HG02642 (cell line): ENCODE measurements around the gene FSIP1.

ENCODE experiments used
- ATAC-seq: cut with Tn5 transposase; IDR thresholded peaks from one replicate; pipeline ENCODE4 v1.9.1; 2021; ENCODE audit warnings: mild to moderate bottlenecking; ENCODE audit not compliant: unreplicated experiment, poor library complexity

The FSIP1 gene

DNA sequence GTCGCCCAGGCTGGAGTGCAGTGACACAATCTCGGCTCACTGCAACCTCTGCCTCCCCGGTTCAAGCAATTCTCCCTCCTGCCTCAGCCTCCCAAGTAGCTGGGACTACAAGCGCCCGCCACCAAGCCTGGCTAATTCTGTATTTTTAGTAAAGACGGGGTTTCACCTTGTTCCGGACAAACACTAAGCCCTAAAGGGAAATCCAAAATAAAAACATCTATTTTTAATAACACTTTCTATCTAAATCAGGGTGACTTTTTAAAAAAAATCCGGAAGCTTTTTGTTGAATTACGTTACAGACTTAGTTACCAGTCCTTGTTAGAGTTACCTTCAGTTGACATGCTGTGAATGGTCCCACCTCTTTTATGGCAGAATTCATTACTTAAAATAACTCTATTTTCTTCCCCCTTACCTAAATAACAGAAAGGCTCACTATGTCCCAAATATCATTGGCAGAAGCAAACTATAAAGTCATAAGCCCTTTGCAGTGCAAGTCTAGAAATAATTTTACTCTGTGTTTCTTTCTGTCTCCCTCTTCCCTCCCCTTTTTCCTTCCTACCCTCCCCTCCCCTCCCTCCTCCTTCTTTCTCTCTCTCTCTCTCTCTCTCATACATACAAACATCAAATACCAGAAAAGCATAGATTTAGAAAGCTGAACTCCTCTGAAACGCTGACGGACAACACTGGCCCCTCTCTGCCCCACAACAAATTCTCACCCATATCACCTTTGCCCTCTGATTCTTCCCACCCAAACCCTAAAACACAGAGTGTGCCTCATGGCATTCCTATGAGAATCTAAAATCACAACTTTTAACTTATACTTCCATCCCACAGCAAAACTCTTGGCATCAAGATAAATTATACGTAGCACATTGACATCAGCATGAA lies 183.4 kb downstream of the FSIP1 start:
- ATAC-seq: no peak

GRCh38 chr15:39598186-39598850 lies 184.3 kb downstream of the FSIP1 start:
- ATAC-seq: no peak

DNA sequence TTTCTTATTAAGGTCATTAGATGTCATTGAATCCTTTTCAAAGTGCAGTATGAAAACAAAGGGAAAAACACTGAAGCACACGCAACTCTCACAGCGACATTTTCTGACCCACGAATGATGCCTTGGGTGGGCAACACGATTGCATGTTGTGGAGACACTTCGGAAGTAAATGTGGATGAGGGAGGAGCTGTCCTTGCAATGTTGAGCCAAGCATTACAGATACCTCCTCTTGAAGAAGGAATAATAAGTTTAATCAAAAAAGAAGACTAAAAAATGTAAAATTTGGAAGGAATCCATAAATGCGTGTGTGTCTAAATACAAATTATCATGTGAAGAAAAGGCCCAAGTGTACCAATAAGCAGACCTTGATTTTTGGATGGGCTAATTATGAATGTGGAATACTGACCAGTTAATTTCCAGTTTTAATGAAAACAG lies 184.9 kb downstream of the FSIP1 start:
- no peak for ATAC-seq

DNA sequence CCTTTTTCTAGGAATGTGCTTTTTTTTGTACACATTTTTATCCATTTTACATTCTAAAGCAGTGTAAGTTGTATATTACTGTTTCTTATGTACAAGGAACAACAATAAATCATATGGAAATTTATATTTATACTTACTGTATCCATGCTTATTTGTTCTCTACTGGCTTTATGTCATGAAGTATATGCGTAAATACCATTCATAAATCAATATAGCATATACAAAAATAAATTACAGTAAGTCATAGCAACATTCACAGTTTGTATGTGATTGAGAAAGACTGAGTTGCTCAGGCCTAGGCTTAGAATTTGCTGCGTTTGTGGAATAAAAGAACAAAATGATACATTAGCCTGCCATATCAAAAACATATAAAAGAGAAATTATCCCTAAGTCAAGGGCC lies 185.3 kb downstream of the FSIP1 start:
- no peak for ATAC-seq

- no peak for ATAC-seq
Observed at GRCh38 chr15:39596358-39597051, 186.1 kb downstream of the FSIP1 start.

DNA sequence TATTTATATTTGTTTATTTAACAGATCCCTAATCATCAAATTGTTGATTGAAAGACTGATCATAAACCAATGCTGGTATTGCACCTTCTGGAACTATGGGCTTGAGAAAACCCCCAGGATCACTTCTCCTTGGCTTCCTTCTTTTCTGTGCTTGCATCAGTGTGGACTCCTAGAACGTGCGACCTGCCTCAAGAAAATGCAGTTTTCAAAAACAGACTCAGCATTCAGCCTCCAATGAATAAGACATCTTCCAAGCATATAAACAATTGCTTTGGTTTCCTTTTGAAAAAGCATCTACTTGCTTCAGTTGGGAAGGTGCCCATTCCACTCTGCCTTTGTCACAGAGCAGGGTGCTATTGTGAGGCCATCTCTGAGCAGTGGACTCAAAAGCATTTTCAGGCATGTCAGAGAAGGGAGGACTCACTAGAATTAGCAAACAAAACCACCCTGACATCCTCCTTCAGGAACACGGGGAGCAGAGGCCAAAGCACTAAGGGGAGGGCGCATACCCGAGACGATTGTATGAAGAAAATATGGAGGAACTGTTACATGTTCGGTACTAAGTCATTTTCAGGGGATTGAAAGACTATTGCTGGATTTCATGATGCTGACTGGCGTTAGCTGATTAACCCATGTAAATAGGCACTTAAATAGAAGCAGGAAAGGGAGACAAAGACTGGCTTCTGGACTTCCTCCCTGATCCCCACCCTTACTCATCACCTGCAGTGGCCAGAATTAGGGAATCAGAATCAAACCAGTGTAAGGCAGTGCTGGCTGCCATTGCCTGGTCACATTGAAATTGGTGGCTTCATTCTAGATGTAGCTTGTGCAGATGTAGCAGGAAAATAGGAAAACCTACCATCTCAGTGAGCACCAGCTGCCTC lies 187.1 kb downstream of the FSIP1 start:
- ATAC-seq: no peak

- no peak for ATAC-seq
Observed at GRCh38 chr15:39594446-39595337, 187.9 kb downstream of the FSIP1 start.

- ATAC-seq: no peak
Observed at GRCh38 chr15:39593656-39594445, 188.8 kb downstream of the FSIP1 start.

DNA sequence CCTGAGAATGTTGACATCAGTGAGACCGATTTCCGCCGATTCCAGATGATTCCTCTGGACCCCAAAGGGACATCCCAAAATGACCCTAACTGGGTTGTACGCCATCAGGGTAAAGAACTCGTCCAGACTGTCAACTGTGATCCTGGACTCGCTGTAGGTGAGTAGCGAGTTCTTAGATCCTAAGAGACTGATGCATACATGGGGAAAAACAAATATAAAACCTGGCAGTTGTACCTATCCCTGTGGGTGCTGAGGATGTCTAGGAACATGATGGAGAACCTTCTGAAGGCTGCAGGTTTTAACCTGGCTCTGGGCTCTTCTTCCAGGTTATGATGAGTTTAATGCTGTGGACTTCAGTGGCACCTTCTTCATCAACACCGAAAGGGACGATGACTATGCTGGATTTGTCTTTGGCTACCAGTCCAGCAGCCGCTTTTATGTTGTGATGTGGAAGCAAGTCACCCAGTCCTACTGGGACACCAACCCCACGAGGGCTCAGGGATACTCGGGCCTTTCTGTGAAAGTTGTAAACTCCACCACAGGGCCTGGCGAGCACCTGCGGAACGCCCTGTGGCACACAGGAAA lies 189.5 kb downstream of the FSIP1 start:
- no peak for ATAC-seq

- ATAC-seq: no peak
Observed at GRCh38 chr15:39592500-39592899, 190.1 kb downstream of the FSIP1 start.

- no peak for ATAC-seq
Observed at GRCh38 chr15:39591896-39592315, 190.7 kb downstream of the FSIP1 start.

GRCh38 chr15:39591141-39591895 lies 191.3 kb downstream of the FSIP1 start:
- no peak for ATAC-seq

DNA sequence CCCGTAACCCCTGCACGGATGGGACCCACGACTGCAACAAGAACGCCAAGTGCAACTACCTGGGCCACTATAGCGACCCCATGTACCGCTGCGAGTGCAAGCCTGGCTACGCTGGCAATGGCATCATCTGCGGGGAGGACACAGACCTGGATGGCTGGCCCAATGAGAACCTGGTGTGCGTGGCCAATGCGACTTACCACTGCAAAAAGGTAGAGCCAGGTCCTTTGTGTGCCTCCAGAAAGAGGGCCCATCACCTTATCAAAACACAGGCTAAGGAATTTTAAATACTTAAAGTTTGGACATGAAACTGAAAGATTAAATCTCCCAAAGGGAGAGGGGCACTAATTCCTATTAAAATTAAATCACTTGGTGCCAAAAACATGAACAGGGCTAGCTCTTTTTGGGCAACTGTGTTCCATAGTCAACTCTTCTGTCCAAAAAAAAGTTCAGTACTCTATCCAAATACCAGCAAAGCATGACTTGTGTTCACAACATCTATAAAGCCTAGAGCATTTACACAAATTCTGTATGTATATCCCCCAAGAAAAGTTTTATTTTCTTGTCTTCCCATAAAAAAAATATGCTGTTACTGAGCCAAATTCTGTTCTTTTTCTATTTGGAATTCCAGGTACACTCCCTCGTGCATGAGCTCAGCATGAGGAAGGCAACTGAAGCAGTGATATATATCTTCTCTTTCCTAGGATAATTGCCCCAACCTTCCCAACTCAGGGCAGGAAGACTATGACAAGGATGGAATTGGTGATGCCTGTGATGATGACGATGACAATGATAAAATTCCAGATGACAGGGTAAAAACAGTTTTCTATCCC lies 192.6 kb downstream of the FSIP1 start:
- no peak for ATAC-seq

- no peak for ATAC-seq
Observed at GRCh38 chr15:39589193-39589814, 193.3 kb downstream of the FSIP1 start.

GRCh38 chr15:39588531-39589192 lies 194.0 kb downstream of the FSIP1 start:
- no peak for ATAC-seq
